ENCODE results near the gene EGR4. TPM values are rescaled to one million over a fixed set of nuclear protein-coding genes. Genes with fewer than 3 reads are reported as not detected.

Gene EGR4
- total RNA-seq, 4 donors from 2014 or later: not detected

DNA sequence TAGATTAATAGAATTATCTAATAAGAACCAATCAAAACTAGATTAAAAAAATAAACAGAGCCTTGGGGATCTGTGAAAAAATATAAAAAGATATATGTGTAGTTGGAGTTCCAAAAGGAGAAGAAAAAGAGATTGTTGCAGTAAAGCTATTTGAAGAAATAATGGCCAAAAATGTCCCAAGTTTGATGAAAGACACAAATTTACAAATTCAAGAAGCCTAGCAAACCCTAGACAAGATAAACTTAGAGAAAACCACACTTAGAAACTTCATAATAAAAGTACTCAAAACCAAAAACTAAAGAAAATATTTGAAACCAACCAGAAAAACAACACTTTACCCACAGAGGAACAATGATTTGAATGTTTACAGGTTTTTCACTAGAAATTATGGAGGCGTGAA is 41.3 kb upstream of the EGR4 start:
- no peak for TF ChIP-seq POLR2A (IDR thresholded peaks at IDR 0.05)
- TF ChIP-seq, protein P1, sequence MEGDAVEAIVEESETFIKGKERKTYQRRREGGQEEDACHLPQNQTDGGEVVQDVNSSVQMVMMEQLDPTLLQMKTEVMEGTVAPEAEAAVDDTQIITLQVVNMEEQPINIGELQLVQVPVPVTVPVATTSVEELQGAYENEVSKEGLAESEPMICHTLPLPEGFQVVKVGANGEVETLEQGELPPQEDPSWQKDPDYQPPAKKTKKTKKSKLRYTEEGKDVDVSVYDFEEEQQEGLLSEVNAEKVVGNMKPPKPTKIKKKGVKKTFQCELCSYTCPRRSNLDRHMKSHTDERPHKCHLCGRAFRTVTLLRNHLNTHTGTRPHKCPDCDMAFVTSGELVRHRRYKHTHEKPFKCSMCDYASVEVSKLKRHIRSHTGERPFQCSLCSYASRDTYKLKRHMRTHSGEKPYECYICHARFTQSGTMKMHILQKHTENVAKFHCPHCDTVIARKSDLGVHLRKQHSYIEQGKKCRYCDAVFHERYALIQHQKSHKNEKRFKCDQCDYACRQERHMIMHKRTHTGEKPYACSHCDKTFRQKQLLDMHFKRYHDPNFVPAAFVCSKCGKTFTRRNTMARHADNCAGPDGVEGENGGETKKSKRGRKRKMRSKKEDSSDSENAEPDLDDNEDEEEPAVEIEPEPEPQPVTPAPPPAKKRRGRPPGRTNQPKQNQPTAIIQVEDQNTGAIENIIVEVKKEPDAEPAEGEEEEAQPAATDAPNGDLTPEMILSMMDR (IDR thresholded peaks at IDR 0.05): no peak
- no peak overlapping the region for H3K4me3 ChIP-seq
- peaks cover 0 to 6% of the 10 kb centered on the region in 2 donors for H3K9me3 ChIP-seq
- no peaks in the 10 kb centered on the region for H3K27me3 ChIP-seq
- DNase-seq: no peak
- intact Hi-C loops (cut with DNase I; ENCODE audit: low total_unique reads): no loop called here
- no peak overlapping the region for H3K27ac ChIP-seq
- no peaks in the 10 kb centered on the region for H3K36me3 ChIP-seq
- H3K4me1 ChIP-seq: no peaks in the 10 kb centered on the region

DNA sequence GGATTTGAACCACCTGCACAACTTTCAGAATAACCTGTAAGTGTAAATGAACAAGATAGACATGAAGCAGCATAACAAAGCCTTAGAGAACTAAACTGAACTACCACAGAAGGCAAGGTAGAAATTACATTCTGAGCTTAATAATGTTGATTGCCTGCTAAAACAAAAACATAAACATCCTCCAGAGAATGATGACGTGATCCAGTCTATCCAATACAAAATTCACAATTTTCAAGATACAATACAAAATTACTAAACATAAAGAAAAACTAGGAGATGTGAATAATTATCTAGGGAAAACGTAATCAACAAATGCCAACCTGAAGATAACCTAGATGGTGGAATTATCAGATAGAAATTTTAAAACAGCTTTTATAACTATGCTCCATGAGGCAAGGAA is 40.7 kb upstream of the EGR4 start:
- Histone ChIP-seq H3K27ac (no peak overlapping the region), H3K9me3 (peaks cover 0 to 6% of the 10 kb centered on the region in 2 donors), H3K4me1 (no peaks in the 10 kb centered on the region), H3K36me3 (no peaks in the 10 kb centered on the region), H3K4me3 (no peak overlapping the region), H3K27me3 (no peaks in the 10 kb centered on the region)
- intact Hi-C loops (cut with DNase I; ENCODE audit: low total_unique reads): no loop called here
- no peak for TF ChIP-seq POLR2A (IDR thresholded peaks at IDR 0.05)
- TF ChIP-seq, protein P1 (IDR thresholded peaks at IDR 0.05): no peak
- DNase-seq: no peak

DNA sequence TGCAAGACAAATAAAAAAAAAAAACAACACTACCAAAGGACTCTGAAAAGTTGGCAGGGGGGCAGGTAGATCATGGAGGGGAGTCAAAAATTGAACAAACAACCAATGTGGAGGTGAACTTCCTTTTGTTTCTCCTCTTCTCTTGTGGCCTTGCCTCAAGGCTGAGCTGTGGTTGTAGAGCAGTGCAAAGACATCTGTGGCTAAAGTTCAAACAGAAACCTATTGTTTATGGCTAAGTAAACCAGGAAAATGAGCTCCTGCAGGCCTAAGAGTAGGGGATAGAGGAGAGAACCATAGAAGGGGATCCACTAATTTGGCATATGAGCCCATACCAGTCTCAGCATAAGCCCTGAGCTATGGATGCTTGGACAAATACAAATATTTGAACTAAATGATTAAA is 40.2 kb upstream of the EGR4 start:
- Histone ChIP-seq H3K4me3 (no peak overlapping the region), H3K9me3 (peaks cover 0 to 6% of the 10 kb centered on the region in 2 donors), H3K27me3 (no peaks in the 10 kb centered on the region), H3K27ac (no peak overlapping the region), H3K4me1 (no peaks in the 10 kb centered on the region), H3K36me3 (no peaks in the 10 kb centered on the region)
- intact Hi-C loops (cut with DNase I; ENCODE audit: low total_unique reads): no loop called here
- TF ChIP-seq POLR2A (IDR thresholded peaks at IDR 0.05): no peak
- TF ChIP-seq, protein P1 (IDR thresholded peaks at IDR 0.05): no peak
- no peak for DNase-seq

DNA sequence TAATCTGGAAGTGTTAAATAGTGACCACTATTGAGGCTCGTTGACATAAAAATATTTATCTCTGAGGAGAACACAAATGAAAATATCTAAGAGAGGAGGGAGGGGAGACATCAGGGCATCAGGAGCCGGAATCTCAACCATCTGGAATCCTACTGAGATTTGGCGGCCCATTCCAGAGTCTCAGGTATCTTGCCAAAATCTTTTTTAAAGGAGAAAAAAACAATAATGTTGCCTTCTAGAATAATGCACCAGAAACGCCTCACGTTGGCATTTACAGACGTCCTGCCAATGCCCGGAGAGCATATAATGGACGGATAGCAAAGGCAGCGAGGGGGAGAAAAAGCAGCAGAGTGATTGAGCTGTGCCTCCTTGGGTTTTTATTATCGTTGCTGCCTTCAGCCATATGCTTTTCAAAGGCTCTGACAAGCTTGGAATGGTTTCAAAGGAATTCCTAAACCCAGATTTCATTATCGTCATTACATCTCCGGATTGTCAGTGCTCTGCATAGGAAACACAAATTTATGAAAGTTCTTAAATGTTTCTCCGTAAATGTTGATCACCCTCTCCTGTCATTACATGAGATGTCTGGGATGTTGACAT is 30.9 kb upstream of the EGR4 start:
- H3K27me3 ChIP-seq: no peaks in the 10 kb centered on the region
- H3K4me3 ChIP-seq: no peak overlapping the region
- no peaks in the 10 kb centered on the region for H3K4me1 ChIP-seq
- no peak overlapping the region for H3K27ac ChIP-seq
- no peaks in the 10 kb centered on the region for H3K9me3 ChIP-seq
- intact Hi-C loops (cut with DNase I; ENCODE audit: low total_unique reads): no loop called here
- no peak for DNase-seq
- no peak for TF ChIP-seq POLR2A (IDR thresholded peaks at IDR 0.05)
- TF ChIP-seq, protein P1 (IDR thresholded peaks at IDR 0.05): no peak
- no peaks in the 10 kb centered on the region for H3K36me3 ChIP-seq

DNA sequence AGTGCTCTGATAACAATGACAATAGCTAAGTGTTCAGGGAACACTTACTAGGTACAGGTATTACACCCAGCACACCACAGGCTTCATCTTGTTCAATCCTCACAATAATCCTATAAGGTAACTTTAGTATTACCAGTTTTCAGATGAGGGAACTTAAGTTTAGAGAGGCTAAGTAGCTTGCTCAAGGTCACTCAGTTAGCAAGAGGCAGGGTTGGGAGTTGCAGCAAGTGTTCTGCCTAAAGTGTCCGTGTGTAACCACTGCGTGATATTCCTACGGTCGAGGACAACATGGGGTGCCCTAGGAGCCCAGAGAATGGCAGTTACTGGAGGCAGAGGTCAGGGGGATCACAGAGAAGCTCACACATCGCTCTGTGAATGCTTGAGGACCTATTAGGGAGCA is 30.2 kb upstream of the EGR4 start:
- DNase-seq: no peak
- Histone ChIP-seq H3K36me3 (no peaks in the 10 kb centered on the region), H3K27ac (no peak overlapping the region), H3K4me1 (no peaks in the 10 kb centered on the region), H3K27me3 (no peaks in the 10 kb centered on the region), H3K9me3 (no peaks in the 10 kb centered on the region), H3K4me3 (no peak overlapping the region)
- intact Hi-C loops (cut with DNase I; ENCODE audit: low total_unique reads): no loop called here
- TF ChIP-seq POLR2A (IDR thresholded peaks at IDR 0.05): no peak
- TF ChIP-seq, protein P1 (IDR thresholded peaks at IDR 0.05): no peak

All from uterus (tissue), 4 donors.